Neutrophil (primary cell): ENCODE measurements around the gene CLN6.

ENCODE experiments used
- H3K27ac ChIP-seq: fragments of 200-600 bp; sonication (generic); 2 replicates; pipeline ENCODE4 v1.5.1; 2016; ENCODE audit warnings: mild to moderate bottlenecking, moderate library complexity
- H3K27me3 ChIP-seq: fragments of 200-600 bp; sonication (generic); 2 replicates; pipeline ENCODE4 v1.6.0; 2016; ENCODE audit warnings: mild to moderate bottlenecking
- H3K36me3 ChIP-seq: fragments of 200-600 bp; sonication (generic); 2 replicates; pipeline ENCODE4 v1.5.1; 2017
- H3K4me1 ChIP-seq, 2 experiments: fragments of 200-600 bp in 1 of 2; sonication (generic) in 1 of 2; 1 replicate in 1 of 2; 2 replicates in 1 of 2; pipeline versions ENCODE4 v1.5.1 to v1.6.1; 2013 to 2016; ENCODE audit warnings: low read depth in 1 of 2, low read length in 1 of 2, mild to moderate bottlenecking in 1 of 2, moderate library complexity in 1 of 2; ENCODE audit not compliant: control insufficient read depth in 1 of 2, insufficient read depth in 1 of 2
- H3K4me3 ChIP-seq, 2 experiments: fragments of 200-600 bp in 1 of 2; sonication (generic) in 1 of 2; 1 replicate in 1 of 2; 2 replicates in 1 of 2; pipeline ENCODE4 v1.5.1; 2013 to 2016; ENCODE audit warnings: low read depth in 1 of 2, low read length in 1 of 2, mild to moderate bottlenecking in 1 of 2, moderate library complexity in 1 of 2
- H3K9me3 ChIP-seq: fragments of 200-600 bp; sonication (generic); 2 replicates; pipeline ENCODE4 v1.5.1; 2016
- TF ChIP-seq, protein P1 (sequence below): fragments of 200-600 bp; sonication (generic); IDR thresholded peaks from 2 replicates; pipeline ENCODE4 v1.5.1; 2016; ENCODE audit warnings: antibody characterized with exemption

The CLN6 gene

DNA sequence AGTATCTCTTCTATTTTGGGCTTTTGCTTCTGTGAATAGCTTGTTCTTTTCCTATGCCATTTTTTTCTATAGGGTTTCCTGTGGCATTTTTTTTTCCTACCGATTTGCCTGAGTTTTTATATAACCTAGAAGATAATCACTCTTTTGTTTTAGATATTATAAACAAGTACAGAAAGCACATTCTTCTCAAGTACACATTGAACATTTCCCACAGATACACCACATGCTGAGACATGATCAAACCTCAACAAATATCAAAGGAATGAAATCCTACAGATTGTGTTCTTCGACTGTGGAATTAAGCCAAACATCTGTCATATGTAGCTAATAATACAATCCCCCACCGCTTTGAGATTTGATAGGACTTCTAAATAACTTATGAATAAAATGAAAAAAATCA is 38.9 kb upstream of the CLN6 start:
- H3K9me3 ChIP-seq = no peaks in the 10 kb centered on the region
- no peaks in the 10 kb centered on the region for H3K36me3 ChIP-seq
- no peak overlapping the region for H3K4me3 ChIP-seq
- TF ChIP-seq, protein P1, sequence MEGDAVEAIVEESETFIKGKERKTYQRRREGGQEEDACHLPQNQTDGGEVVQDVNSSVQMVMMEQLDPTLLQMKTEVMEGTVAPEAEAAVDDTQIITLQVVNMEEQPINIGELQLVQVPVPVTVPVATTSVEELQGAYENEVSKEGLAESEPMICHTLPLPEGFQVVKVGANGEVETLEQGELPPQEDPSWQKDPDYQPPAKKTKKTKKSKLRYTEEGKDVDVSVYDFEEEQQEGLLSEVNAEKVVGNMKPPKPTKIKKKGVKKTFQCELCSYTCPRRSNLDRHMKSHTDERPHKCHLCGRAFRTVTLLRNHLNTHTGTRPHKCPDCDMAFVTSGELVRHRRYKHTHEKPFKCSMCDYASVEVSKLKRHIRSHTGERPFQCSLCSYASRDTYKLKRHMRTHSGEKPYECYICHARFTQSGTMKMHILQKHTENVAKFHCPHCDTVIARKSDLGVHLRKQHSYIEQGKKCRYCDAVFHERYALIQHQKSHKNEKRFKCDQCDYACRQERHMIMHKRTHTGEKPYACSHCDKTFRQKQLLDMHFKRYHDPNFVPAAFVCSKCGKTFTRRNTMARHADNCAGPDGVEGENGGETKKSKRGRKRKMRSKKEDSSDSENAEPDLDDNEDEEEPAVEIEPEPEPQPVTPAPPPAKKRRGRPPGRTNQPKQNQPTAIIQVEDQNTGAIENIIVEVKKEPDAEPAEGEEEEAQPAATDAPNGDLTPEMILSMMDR = no peak
- H3K27ac ChIP-seq = no peak overlapping the region
- no peaks in the 10 kb centered on the region for H3K4me1 ChIP-seq
- H3K27me3 ChIP-seq = peaks cover 22% of the 10 kb centered on the region

DNA sequence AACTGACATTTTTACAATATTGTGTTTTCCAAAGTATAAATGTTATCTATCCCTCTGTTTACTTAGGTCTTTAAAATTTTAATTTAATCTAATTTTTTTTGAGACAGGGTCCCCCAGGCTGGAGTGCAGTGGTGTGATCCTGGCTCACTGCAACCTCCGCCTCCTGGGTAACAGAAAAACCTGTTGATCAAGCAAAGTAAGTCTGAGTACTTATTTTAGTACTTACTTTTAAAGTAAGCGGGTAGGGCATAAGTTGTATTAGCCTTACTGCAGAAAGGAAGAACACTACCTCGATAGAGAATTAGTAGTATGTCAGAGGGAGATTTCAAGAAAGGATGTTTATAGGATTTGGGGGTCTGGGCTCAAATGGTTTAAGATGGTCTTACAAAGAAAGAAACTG is 36.1 kb upstream of the CLN6 start:
- no peaks in the 10 kb centered on the region for H3K9me3 ChIP-seq
- H3K27ac ChIP-seq = no peak overlapping the region
- H3K4me3 ChIP-seq = no peak overlapping the region
- TF ChIP-seq, protein P1 = no peak
- no peaks in the 10 kb centered on the region for H3K36me3 ChIP-seq
- peaks cover 31% of the 10 kb centered on the region for H3K27me3 ChIP-seq
- H3K4me1 ChIP-seq = no peaks in the 10 kb centered on the region

DNA sequence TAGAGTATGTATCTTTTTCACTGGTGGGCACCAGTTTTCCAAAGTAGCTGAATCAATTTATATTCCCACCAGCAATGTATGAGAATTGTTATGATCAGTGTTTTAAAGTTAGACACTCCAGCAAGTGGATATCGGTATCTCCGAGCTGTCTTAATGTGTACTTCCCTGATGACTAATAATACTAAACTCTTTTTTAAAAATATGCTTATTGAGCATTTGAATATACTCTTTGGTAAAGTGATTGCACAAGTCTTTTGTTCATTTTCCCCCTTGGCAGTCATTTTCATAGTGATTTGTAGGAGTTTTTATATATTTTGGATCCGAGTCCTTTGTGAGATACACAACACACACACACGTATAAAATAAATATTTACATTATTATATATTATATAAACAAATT is 35.6 kb upstream of the CLN6 start:
- Histone ChIP-seq H3K4me3 (no peak overlapping the region), H3K27ac (no peak overlapping the region), H3K36me3 (no peaks in the 10 kb centered on the region), H3K27me3 (peaks cover 31% of the 10 kb centered on the region), H3K9me3 (no peaks in the 10 kb centered on the region), H3K4me1 (no peaks in the 10 kb centered on the region)
- TF ChIP-seq, protein P1 = no peak

DNA sequence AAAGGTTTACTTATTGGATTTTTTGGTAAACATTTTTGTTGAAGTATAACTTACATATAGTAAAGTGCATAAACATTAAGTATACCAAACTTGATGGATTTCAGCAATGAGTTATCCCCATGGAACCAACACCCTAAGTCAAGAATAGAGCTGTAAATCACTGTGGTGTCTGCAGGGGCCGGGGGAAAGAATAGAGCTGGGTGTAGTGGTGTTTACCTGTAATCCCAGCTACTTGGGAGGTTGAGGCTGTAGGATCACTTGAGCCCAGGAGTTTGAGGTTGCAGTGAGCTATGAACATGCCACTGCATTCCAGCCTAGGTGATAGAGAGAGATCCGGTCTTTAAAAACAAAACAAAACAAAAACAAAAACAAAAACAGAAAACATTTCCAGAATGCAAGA is 34.8 kb upstream of the CLN6 start:
- Histone ChIP-seq H3K4me3 (no peak overlapping the region), H3K4me1 (no peaks in the 10 kb centered on the region), H3K27ac (no peak overlapping the region), H3K36me3 (no peaks in the 10 kb centered on the region), H3K27me3 (peaks cover 31% of the 10 kb centered on the region), H3K9me3 (no peaks in the 10 kb centered on the region)
- TF ChIP-seq, protein P1 = no peak

DNA sequence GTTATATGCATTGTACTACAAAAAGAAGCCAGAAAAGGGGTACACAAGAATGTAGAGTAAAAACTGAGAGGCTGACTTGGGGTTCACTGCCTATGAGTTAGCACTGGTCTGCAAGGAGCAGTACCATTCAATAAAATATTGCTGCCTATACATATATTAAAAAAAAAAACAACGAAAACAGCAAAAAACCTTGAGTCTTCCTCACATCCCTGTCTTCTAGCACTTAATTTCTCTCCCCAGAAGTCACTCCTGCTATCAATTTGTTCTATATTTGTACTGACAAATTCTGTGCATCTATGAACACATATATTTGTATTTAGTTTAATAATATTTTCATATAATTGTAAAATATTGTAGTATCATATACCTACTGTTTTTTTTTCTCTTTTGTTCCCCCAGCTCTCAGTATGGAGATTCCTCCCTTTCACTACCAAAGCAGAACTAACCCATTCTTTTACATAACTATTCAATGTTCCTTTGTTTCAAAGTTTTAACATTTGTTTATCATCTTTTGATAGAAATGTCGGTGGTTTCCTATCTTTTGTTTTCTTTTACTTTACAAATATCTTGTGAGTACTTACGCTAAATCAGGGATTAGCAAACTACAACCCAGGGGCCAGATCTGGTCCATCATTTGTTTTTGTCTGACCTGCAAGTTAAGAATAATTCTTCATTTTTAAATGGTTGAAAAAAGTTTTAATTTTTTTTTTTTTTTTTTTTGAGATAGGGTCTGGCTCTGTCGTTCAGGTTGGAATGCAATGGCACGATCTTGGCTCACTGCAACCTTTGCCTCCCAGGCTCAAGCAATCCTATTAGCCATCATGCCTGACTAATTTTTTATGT is 33.2 kb upstream of the CLN6 start:
- H3K36me3 ChIP-seq = no peaks in the 10 kb centered on the region
- H3K9me3 ChIP-seq = no peaks in the 10 kb centered on the region
- no peak overlapping the region for H3K27ac ChIP-seq
- H3K27me3 ChIP-seq = peaks cover 31% of the 10 kb centered on the region
- no peak overlapping the region for H3K4me3 ChIP-seq
- TF ChIP-seq, protein P1 = no peak
- no peaks in the 10 kb centered on the region for H3K4me1 ChIP-seq
